H1 (cell line): ENCODE measurements around the gene SLC6A19. TPM values are rescaled to one million over a fixed set of nuclear protein-coding genes. Genes with fewer than 3 reads are reported as not detected.

Experiments
- CTCF ChIA-PET: fragments of 300-600 bp; sonication (Branson Sonifier 250); formaldehyde crosslinking; loops from one replicate; lab custom pipeline; 2021; ENCODE audit not compliant: partially characterized antibody; lab: Charles Lee
- POLR2A ChIA-PET: fragments of 300-600 bp; sonication (Branson Sonifier 250); formaldehyde crosslinking; loops from one replicate; lab custom pipeline; 2021; ENCODE audit warnings: inconsistent platforms; ENCODE audit not compliant: partially characterized antibody; lab: Charles Lee
- DNase-seq, 2 experiments: peaks; one replicate each; pipeline versions ENCODE4 v3.0.0 to v3.0.0-alpha.2; 2010 to 2022; ENCODE audit warnings: low spot score in 2 of 2, low read depth in 1 of 2, mixed read lengths in 1 of 2
- FAIRE-seq: peaks from 2 replicates; lab custom pipeline; 2011; peaks lifted over from hg19 to GRCh38; lab: Jason Lieb, UNC
- H2AFZ ChIP-seq: 2 replicates; pipeline ENCODE4 v1.8.1; 2012; ENCODE audit warnings: low read length, inconsistent platforms
- H2AK5ac ChIP-seq: 2 replicates; pipeline ENCODE4 v1.6.1; 2013; ENCODE audit warnings: low read depth, low read length
- H2BK120ac ChIP-seq: replicated peaks from 2 replicates; pipeline ENCODE3; 2013; ENCODE audit warnings: low read depth, low read length, inconsistent platforms
- H2BK12ac ChIP-seq: 2 replicates; pipeline ENCODE4 v1.6.1; 2013; ENCODE audit warnings: low read depth, low read length
- H2BK15ac ChIP-seq: 2 replicates; pipeline ENCODE4 v1.6.1; 2013; ENCODE audit warnings: low read length
- H2BK20ac ChIP-seq: 2 replicates; pipeline ENCODE4 v1.6.1; 2013; ENCODE audit warnings: low read length
- H2BK5ac ChIP-seq: 2 replicates; pipeline ENCODE4 v1.6.1; 2013; ENCODE audit warnings: low read depth, low read length
- H3K14ac ChIP-seq: 2 replicates; pipeline ENCODE4 v1.6.1; 2013; ENCODE audit warnings: inconsistent platforms; ENCODE audit not compliant: insufficient read length
- H3K18ac ChIP-seq: 2 replicates; pipeline ENCODE4 v1.6.1; 2013; ENCODE audit warnings: low read length; ENCODE audit errors: extremely low read depth
- H3K23ac ChIP-seq: 2 replicates; pipeline ENCODE4 v1.6.1; 2013; ENCODE audit warnings: inconsistent platforms; ENCODE audit not compliant: insufficient read length
- H3K23me2 ChIP-seq: 2 replicates; pipeline ENCODE4 v1.6.1; 2013; ENCODE audit warnings: low read depth, low read length
- H3K27ac ChIP-seq: 2 replicates; pipeline ENCODE4 v1.6.1; 2011; ENCODE audit warnings: low read depth, low read length, inconsistent platforms
- H3K27me3 ChIP-seq, 4 experiments: replicated peaks in 1 of 4; 1 replicate in 1 of 4; 2 replicates in 3 of 4; pipeline versions ENCODE4 v1.6.1 to v1.8.1; 2011 to 2013; ENCODE audit warnings: low read length in 3 of 4, mild to moderate bottlenecking in 3 of 4, inconsistent platforms in 2 of 4, mixed read lengths in 2 of 4, moderate library complexity in 1 of 4; ENCODE audit not compliant: control insufficient read depth in 3 of 4, insufficient read depth in 3 of 4; ENCODE audit errors: extremely low read depth in 1 of 4
- H3K36me3 ChIP-seq, 4 experiments: 2 replicates each; pipeline versions ENCODE4 v1.6.1 to v1.8.1; 2011 to 2013; ENCODE audit warnings: mild to moderate bottlenecking in 4 of 4, low read length in 3 of 4, moderate library complexity in 2 of 4, control low read depth in 1 of 4, inconsistent platforms in 1 of 4; ENCODE audit not compliant: insufficient read depth in 4 of 4, control insufficient read depth in 2 of 4
- H3K4ac ChIP-seq: replicated peaks from 2 replicates; pipeline ENCODE3; 2013; ENCODE audit warnings: low read length, low read depth, mixed read lengths, inconsistent platforms; ENCODE audit not compliant: insufficient read length
- H3K4me1 ChIP-seq, 4 experiments: replicated peaks in 1 of 4; 1 replicate in 1 of 4; 2 replicates in 3 of 4; pipeline versions ENCODE4 v1.6.1 to v1.8.1; 2011 to 2013; ENCODE audit warnings: low read length in 3 of 4, inconsistent platforms in 2 of 4, mixed read lengths in 1 of 4; ENCODE audit not compliant: insufficient read depth in 4 of 4, control insufficient read depth in 3 of 4
- H3K4me2 ChIP-seq, 2 experiments: 2 replicates each; pipeline versions ENCODE4 v1.6.1 to v1.8.1; 2011 to 2013; ENCODE audit warnings: low read depth in 2 of 2, low read length in 2 of 2, control low read depth in 1 of 2, inconsistent platforms in 1 of 2, mild to moderate bottlenecking in 1 of 2; ENCODE audit not compliant: insufficient read depth in 1 of 2
- H3K4me3 ChIP-seq, 4 experiments: fragments of 200-600, 300-600 bp in 1 of 4; sonication (generic), shearing (Covaris generic), sonication (Bioruptor Twin) in 1 of 4; 2 replicates each; pipeline versions ENCODE4 v1.5.1 to v1.8.1; 2011 to 2016; ENCODE audit warnings: low read length in 4 of 4, low read depth in 3 of 4, control low read depth in 2 of 4, inconsistent platforms in 2 of 4, mild to moderate bottlenecking in 2 of 4, mixed read lengths in 1 of 4, moderate library complexity in 1 of 4; ENCODE audit not compliant: insufficient read depth in 2 of 4; ENCODE audit errors: extremely low read depth in 1 of 4
- H3K56ac ChIP-seq: replicated peaks from 2 replicates; pipeline ENCODE3; 2013; ENCODE audit warnings: low read depth, mild to moderate bottlenecking, mixed read lengths, low read length, inconsistent platforms; ENCODE audit not compliant: insufficient read length
- H3K79me1 ChIP-seq: 2 replicates; pipeline ENCODE4 v1.6.1; 2013; ENCODE audit warnings: low read depth, low read length, control low read depth
- H3K79me2 ChIP-seq, 2 experiments: 2 replicates each; pipeline versions ENCODE4 v1.6.1 to v1.8.1; 2012 to 2013; ENCODE audit warnings: low read length in 2 of 2, mild to moderate bottlenecking in 2 of 2, inconsistent platforms in 1 of 2; ENCODE audit not compliant: insufficient read depth in 2 of 2, control insufficient read depth in 1 of 2
- H3K9ac ChIP-seq, 4 experiments: replicated peaks in 1 of 4; 1 replicate in 1 of 4; 2 replicates in 3 of 4; pipeline versions ENCODE4 v1.6.1 to v1.8.1; 2011 to 2013; ENCODE audit warnings: low read depth in 3 of 4, low read length in 3 of 4, control low read depth in 2 of 4, mild to moderate bottlenecking in 2 of 4, moderate library complexity in 2 of 4, inconsistent platforms in 1 of 4; ENCODE audit errors: extremely low read depth in 1 of 4
- H3K9me3 ChIP-seq, 2 experiments: 2 replicates each; pipeline versions ENCODE4 v1.6.1 to v1.8.1; 2012 to 2013; ENCODE audit warnings: mild to moderate bottlenecking in 2 of 2, moderate library complexity in 2 of 2, control low read depth in 1 of 2, inconsistent platforms in 1 of 2, low read depth in 1 of 2, low read length in 1 of 2, mixed read lengths in 1 of 2; ENCODE audit not compliant: insufficient read depth in 2 of 2
- H4K20me1 ChIP-seq, 2 experiments: replicated peaks in 1 of 2; 2 replicates each; pipeline versions ENCODE3 to v1.8.1; 2011 to 2013; ENCODE audit warnings: inconsistent platforms in 2 of 2, low read length in 2 of 2, mild to moderate bottlenecking in 1 of 2; ENCODE audit not compliant: insufficient read depth in 2 of 2, control insufficient read depth in 1 of 2
- H4K5ac ChIP-seq: 2 replicates; pipeline ENCODE4 v1.6.1; 2013; ENCODE audit warnings: low read length, low read depth, mixed read lengths, inconsistent platforms; ENCODE audit not compliant: insufficient read length
- H4K8ac ChIP-seq: 2 replicates; pipeline ENCODE4 v1.8.0; 2013; ENCODE audit warnings: mild to moderate bottlenecking, moderate library complexity, low read length, inconsistent platforms; ENCODE audit not compliant: insufficient read depth; ENCODE audit errors: extremely low read depth
- H4K91ac ChIP-seq: replicated peaks from 2 replicates; pipeline ENCODE3; 2013; ENCODE audit warnings: low read length, mixed read lengths, inconsistent platforms; ENCODE audit not compliant: insufficient read length
- BACH1 ChIP-seq: IDR thresholded peaks from 2 replicates; pipeline ENCODE4 v1.6.1; 2012; ENCODE audit warnings: low read length, improper control_type of control experiment
- E2F6 ChIP-seq: IDR thresholded peaks from 2 replicates; pipeline ENCODE4 v1.6.1; 2012; ENCODE audit warnings: inconsistent platforms
- FOSL1 ChIP-seq: IDR thresholded peaks from 2 replicates; pipeline ENCODE4 v1.6.1; 2011; ENCODE audit warnings: mild to moderate bottlenecking, low read depth, low read length, moderate library complexity; ENCODE audit not compliant: insufficient read depth
- GTF2F1 ChIP-seq: IDR thresholded peaks from 2 replicates; pipeline ENCODE4 v1.6.1; 2012; ENCODE audit warnings: low read depth, low read length, improper control_type of control experiment, borderline replicate concordance
- JUN ChIP-seq: IDR thresholded peaks from 2 replicates; pipeline ENCODE4 v1.6.1; 2011; ENCODE audit warnings: low read depth, mild to moderate bottlenecking, improper control_type of control experiment, low read length
- KDM4A ChIP-seq: IDR thresholded peaks from one replicate; pipeline ENCODE4 v1.7.1; 2012; ENCODE audit warnings: low read depth, mild to moderate bottlenecking, moderate library complexity, low read length, inconsistent platforms; ENCODE audit not compliant: severe bottlenecking
- NRF1 ChIP-seq: IDR thresholded peaks from 2 replicates; pipeline ENCODE4 v1.6.1; 2011; ENCODE audit warnings: mild to moderate bottlenecking, low read depth, low read length, improper control_type of control experiment
- POLR2AphosphoS5 ChIP-seq: IDR thresholded peaks from 2 replicates; pipeline ENCODE4 v1.6.1; 2011; ENCODE audit warnings: low read depth, low read length
- SAP30 ChIP-seq: fragments of 300-600 bp; sonication (generic); IDR thresholded peaks from 2 replicates; pipeline ENCODE4 v1.7.1; 2012; ENCODE audit warnings: low read length, moderate library complexity, mild to moderate bottlenecking, inconsistent platforms; ENCODE audit not compliant: insufficient read depth, insufficient replicate concordance
- TAF1 ChIP-seq: IDR thresholded peaks from 2 replicates; pipeline ENCODE4 v1.6.1; 2011; ENCODE audit warnings: mild to moderate bottlenecking, low read depth, low read length
- TAF7 ChIP-seq: optimal IDR thresholded peaks from 2 replicates; pipeline ENCODE3; 2011; ENCODE audit warnings: low read depth, mild to moderate bottlenecking, inconsistent platforms, low read length, moderate library complexity, borderline replicate concordance
- YY1 ChIP-seq: IDR thresholded peaks from 2 replicates; pipeline ENCODE4 v1.6.1; 2011; ENCODE audit warnings: low read depth, mild to moderate bottlenecking, low read length
- WGBS, 2 experiments: shearing (Covaris generic) in 1 of 2; methylation state at CpG; one replicate each; pipeline versions ENCODE4 v1.1.6 to v1.1.7; 2013 to 2015; ENCODE audit warnings: low lambda C conversion rate in 2 of 2, mixed read lengths in 2 of 2, inconsistent platforms in 1 of 2, low coverage in 1 of 2, missing lambda C conversion rate in 1 of 2; ENCODE audit not compliant: insufficient replicate concordance in 2 of 2, insufficient coverage in 1 of 2, insufficient read length in 1 of 2; ENCODE audit errors: extremely low coverage in 1 of 2, missing lambda C conversion rate in 1 of 2; 5-methylcytosine and 5-hydroxymethylcytosine counted together
- polyA plus RNA-seq, 7 experiments: library from polyadenylated mRNA; depleted of rRNA in 3 of 7; stranded (reverse) in 5 of 7; unstranded in 2 of 7; fragments of >200 nt in 5 of 7; fragments of 200-250 nt in 2 of 7; gene quantifications; 1 replicate in 5 of 7; 2 replicates in 1 of 7; 4 replicates in 1 of 7; pipeline versions ENCODE4 v1.2.1 to v1.2.3, GENCODE V29; 2011 to 2013; ENCODE audit warnings: missing spikeins in 2 of 7, mixed read lengths in 2 of 7
- total RNA-seq: library from RNA; stranded (reverse); fragmentation: NEBNext Ultra II Directional; extraction: Animal tissue kit (Norgen Biotek cat#: 25700); gene quantifications from 2 replicates; pipeline ENCODE4 v1.2.1, GENCODE V29; 2021

The SLC6A19 gene
- total and polyA plus RNA-seq, 2 of the 8 experiments (the other 6 are each of a cell fraction or from before 2014, with no cell fraction given) = 0.02 TPM; not detected in 1

- no peak overlapping the region for H2BK15ac ChIP-seq
- H3K4me2 ChIP-seq = no peak overlapping the region
- peaks cover 0 to 9% (median under 1%) of the 10 kb centered on the region in 4 experiments; a peak in 5 of 7 replicates for H3K4me1 ChIP-seq
- no peaks in the 10 kb centered on the region; a peak in 1 of 7 replicates for H3K27me3 ChIP-seq
- H3K23ac ChIP-seq = no peak overlapping the region
- H3K56ac ChIP-seq = no peak overlapping the region
- no peak overlapping the region for H4K5ac ChIP-seq
- no peaks in the 10 kb centered on the region for H3K36me3 ChIP-seq
- no peak overlapping the region for H3K9ac ChIP-seq
- no peak overlapping the region for H3K4me3 ChIP-seq
- CTCF ChIA-PET = interaction anchor here (2.3 kb wide), 1 partner anchor 75 kb away, joined by 8 read pairs; no protein-coding TSS in a partner anchor
- POLR2A ChIA-PET = interaction anchor here (1.3 kb wide), 1 partner anchor 52 kb away, joined by 4 read pairs; the partner anchor contains the start of gene TERT
- no peaks in the 10 kb centered on the region for H3K79me1 ChIP-seq
- peak overlapping the region; percentile 60; the same call in 1 of the 2 replicates for H2BK12ac ChIP-seq
- no peak for FAIRE-seq
- H2BK5ac ChIP-seq = peak overlapping the region; percentile 44
- no peak overlapping the region for H2BK120ac ChIP-seq
- H3K9me3 ChIP-seq = no peaks in the 10 kb centered on the region
- no peak for DNase-seq
- no peak overlapping the region for H3K18ac ChIP-seq
- no peak overlapping the region for H4K8ac ChIP-seq
- H4K20me1 ChIP-seq = peaks cover 2 to 11% of the 10 kb centered on the region in 2 experiments
- no peak overlapping the region for H4K91ac ChIP-seq
- 0 out of 2 replicates have a peak overlapping the region, but pooled peaks have one; percentile 39 for H2AK5ac ChIP-seq
- H3K4ac ChIP-seq = no peak overlapping the region
- H3K23me2 ChIP-seq = peaks cover 2% of the 10 kb centered on the region; the same call in 1 of the 2 replicates
- no peak overlapping the region for H3K14ac ChIP-seq
- H3K79me2 ChIP-seq = no peaks in the 10 kb centered on the region
- H3K27ac ChIP-seq = no peak overlapping the region
- H2AFZ ChIP-seq = no peak overlapping the region
- WGBS, 2 experiments = 88% methylated on average over 12 of the region's 14 CpGs; no CpG with 5 or more reads in 1 of the 2 experiments
- no peak overlapping the region for H2BK20ac ChIP-seq
- TF ChIP-seq TAF7 (no peak), YY1 (no peak), POLR2AphosphoS5 (no peak), BACH1 (no peak), FOSL1 (no peak), E2F6 (no peak), JUN (no peak), SAP30 (no peak), NRF1 (no peak), TAF1 (no peak), KDM4A (no peak), GTF2F1 (no peak)
Measured at GRCh38 chr5:1242733-1243486, 41.5 kb downstream of the SLC6A19 start.
